Fibroblast of the conjunctiva (primary cell): ENCODE measurements around the gene CHFR.
"Not testable (repeated sequence)": the region's sequence is repeated elsewhere in the genome, so short reads cannot be mapped to it uniquely, and the experiment has no call there.

Experiments
- DNase-seq: peaks from one replicate; pipeline ENCODE4 v3.0.0-alpha.2; 2010; ENCODE audit warnings: low read depth

CHFR gene

GRCh38 chr12:132809391-132809790, 78.0 kb downstream of the CHFR start:
- DNase-seq: not testable (repeated sequence)

GRCh38 chr12:132807295-132808092, 79.9 kb downstream of the CHFR start:
- no peak for DNase-seq

- DNase-seq: no peak
Measured at GRCh38 chr12:132806857-132807256, 80.5 kb downstream of the CHFR start.

- no peak for DNase-seq
Measured at GRCh38 chr12:132804426-132804861, 83.0 kb downstream of the CHFR start.

DNA sequence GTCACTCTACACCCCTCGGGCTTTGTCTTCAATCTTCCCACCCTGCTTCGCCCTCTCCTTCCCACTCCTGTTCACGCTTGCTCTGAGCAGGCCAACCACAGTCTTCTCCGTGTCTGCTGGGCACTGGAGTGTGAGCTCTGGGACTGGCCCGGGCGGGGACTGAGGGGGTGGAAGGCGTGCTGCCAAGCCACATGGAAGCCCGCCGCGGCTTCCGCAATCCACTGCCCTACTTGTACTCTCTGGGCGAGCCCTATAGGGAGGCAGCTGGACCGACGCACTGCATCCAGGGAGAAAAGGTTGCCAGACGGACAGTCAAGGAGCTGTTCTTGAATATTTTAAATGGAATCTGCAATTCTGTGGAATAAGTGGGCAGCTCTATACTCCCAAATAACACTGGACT, 83.5 kb downstream of the CHFR start:
- no peak for DNase-seq

GRCh38 chr12:132803125-132803524, 84.3 kb downstream of the CHFR start:
- no peak for DNase-seq

DNA sequence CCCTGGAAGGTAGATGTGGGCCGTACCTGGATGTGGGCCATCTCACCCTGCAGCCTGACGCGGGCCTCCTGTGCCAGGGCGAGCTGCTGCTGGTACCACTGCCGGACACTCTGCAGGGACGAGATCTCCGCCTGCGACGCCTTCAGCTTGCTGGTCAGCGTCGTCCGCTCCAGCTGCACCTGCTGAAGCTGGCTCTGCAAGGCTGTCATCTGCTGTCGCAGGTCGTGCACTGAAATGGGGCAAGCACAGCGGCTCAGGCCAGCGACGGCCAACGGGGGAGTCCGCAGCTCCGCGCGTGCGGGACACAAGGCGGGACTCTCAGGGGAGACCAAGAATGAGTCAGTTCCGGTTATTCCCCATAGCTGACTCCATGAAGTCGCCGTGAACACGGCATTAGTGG, 85.7 kb downstream of the CHFR start:
- DNase-seq: no peak

DNA sequence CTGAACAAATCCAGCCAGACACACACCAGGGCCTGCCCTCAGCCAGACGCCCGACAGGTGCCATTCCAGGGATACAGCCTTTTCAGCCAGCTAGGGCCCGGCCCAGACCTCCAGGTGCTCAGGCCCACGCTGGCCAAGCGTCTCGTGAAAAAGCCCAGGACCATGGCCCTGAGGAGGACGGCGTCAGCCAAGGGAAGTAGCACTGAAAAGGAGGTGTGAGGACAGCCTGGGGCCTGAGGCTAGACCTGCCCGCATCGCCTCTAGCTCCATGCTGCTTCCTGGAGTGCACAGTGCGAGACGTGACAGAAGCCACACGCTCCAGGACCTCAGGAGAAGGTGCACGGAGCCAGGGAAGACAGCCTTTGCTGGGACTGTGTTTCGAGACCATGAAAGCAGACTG, 88.6 kb downstream of the CHFR start:
- DNase-seq: no peak

- DNase-seq: no peak
Measured at GRCh38 chr12:132797820-132798570, 89.4 kb downstream of the CHFR start.

- DNase-seq: no peak
Measured at GRCh38 chr12:132795847-132796246, 91.6 kb downstream of the CHFR start.

- not testable (repeated sequence) for DNase-seq
Measured at GRCh38 chr12:132791940-132792339, 95.5 kb downstream of the CHFR start.

- no peak for DNase-seq
Measured at GRCh38 chr12:132789099-132789471, 98.3 kb downstream of the CHFR start.

GRCh38 chr12:132788375-132789098, 98.9 kb downstream of the CHFR start:
- no peak for DNase-seq

- DNase-seq: no peak
Measured at GRCh38 chr12:132787877-132788276, 99.5 kb downstream of the CHFR start.

- no peak for DNase-seq
Measured at GRCh38 chr12:132786192-132786591, 101.2 kb downstream of the CHFR start.

DNA sequence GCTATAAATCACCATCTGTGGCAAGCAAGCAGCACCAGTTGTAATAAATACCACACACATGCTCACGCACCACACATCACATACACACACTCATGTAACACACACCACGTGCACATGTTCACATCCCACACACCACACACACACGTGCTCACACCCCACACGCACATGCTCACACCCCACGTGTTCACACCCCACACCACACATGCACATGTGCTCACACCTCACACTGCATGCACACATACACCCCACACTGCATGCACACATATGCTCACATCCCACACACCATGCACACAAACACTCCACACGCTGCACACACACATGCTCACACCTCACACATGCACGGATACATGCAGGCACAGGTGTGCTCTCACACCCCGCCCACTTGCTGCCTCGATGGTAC, 102.8 kb downstream of the CHFR start:
- no peak for DNase-seq

GRCh38 chr12:132783917-132784531, 103.4 kb downstream of the CHFR start:
- no peak for DNase-seq
